ENCODE data around the gene NUBP2. TPM values are rescaled to one million over a fixed set of nuclear protein-coding genes. Genes with fewer than 3 reads are reported as not detected.

NUBP2 gene
- total and polyA plus RNA-seq, 8 donors: 14.7 to 171 (median 67.7) TPM

DNA sequence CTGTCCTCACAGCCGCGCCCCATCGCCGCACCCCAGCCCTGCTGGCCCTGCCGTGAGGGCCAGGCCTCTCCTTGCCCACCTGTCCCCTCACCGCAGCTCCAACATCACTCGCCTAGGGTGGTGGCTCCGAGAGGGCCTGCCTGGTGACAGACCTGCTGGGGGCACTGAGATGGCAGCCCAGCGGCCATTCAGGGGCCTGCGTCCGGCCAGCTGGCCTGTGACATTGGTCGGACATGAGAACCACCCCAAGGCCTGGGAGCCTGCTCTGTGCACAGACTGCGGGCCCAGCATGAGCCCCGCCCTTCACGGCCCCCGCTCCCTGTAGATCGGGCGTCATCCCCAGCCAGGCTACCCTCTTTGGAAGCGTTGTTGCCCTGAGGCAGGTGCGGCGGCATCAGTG is 23.2 kb upstream of the NUBP2 start:
- Histone ChIP-seq H3K27me3 (no peaks in the 10 kb centered on the region), H3K4me3 (no peak overlapping the region), H3K27ac (no peak overlapping the region), H3K4me1 (peaks cover 0 to 20% (median 6%) of the 10 kb centered on the region in 4 donors), H3K9me3 (no peaks in the 10 kb centered on the region), H3K36me3 (peaks cover 40 to 100% (median 96%) of the 10 kb centered on the region in 4 donors)
- TF ChIP-seq POLR2A (IDR thresholded peaks at IDR 0.05) (no peak), EP300 (IDR thresholded peaks at IDR 0.05) (no peak), POLR2AphosphoS5 (IDR thresholded peaks at IDR 0.05) (no peak)
- TF ChIP-seq, protein P1, sequence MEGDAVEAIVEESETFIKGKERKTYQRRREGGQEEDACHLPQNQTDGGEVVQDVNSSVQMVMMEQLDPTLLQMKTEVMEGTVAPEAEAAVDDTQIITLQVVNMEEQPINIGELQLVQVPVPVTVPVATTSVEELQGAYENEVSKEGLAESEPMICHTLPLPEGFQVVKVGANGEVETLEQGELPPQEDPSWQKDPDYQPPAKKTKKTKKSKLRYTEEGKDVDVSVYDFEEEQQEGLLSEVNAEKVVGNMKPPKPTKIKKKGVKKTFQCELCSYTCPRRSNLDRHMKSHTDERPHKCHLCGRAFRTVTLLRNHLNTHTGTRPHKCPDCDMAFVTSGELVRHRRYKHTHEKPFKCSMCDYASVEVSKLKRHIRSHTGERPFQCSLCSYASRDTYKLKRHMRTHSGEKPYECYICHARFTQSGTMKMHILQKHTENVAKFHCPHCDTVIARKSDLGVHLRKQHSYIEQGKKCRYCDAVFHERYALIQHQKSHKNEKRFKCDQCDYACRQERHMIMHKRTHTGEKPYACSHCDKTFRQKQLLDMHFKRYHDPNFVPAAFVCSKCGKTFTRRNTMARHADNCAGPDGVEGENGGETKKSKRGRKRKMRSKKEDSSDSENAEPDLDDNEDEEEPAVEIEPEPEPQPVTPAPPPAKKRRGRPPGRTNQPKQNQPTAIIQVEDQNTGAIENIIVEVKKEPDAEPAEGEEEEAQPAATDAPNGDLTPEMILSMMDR (IDR thresholded peaks at IDR 0.05): no peak
- intact Hi-C loops (cut with DNase I; ENCODE audit: low total_unique reads): no loop called here
- DNase-seq: no peak
- WGBS, 5 donors: 91 to 94% (median 94%) methylated on average over 16 to 21 of the region's 21 CpGs

DNA sequence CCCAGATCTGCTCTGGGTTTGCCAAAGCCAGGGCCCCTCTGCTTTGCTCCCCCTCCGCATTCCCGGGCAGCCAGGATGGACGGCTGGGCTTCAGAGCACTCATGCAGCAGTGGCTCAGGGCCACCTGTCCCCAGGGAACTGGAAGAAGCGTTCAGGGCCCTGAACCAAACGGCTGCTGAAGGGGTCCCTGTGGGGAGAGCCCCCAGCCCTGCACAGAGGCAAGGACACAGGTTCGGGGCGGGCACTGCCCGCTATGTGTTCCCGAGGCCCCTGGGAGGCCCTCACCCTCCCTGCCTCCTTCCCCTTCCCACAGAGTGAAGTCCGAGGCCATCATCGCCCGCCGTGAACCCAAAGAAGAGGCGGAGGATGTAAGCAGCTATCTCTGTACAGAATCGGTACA is 21.8 kb upstream of the NUBP2 start:
- Histone ChIP-seq H3K9me3 (no peaks in the 10 kb centered on the region), H3K27ac (no peak overlapping the region), H3K27me3 (no peaks in the 10 kb centered on the region), H3K4me1 (peaks cover 0 to 20% (median 6%) of the 10 kb centered on the region in 4 donors), H3K4me3 (no peak overlapping the region), H3K36me3 (peaks cover 54 to 100% (median 97%) of the 10 kb centered on the region in 4 donors)
- DNase-seq: no peak
- intact Hi-C loops (cut with DNase I; ENCODE audit: low total_unique reads): no loop called here
- no peak for TF ChIP-seq POLR2A (IDR thresholded peaks at IDR 0.05)
- no peak for TF ChIP-seq POLR2AphosphoS5 (IDR thresholded peaks at IDR 0.05)
- TF ChIP-seq EP300 (IDR thresholded peaks at IDR 0.05): no peak
- TF ChIP-seq, protein P1 (IDR thresholded peaks at IDR 0.05): no peak
- 88 to 94% (median 91%) methylated on average over 12 to 15 of the region's 15 CpGs for WGBS, 5 donors

DNA sequence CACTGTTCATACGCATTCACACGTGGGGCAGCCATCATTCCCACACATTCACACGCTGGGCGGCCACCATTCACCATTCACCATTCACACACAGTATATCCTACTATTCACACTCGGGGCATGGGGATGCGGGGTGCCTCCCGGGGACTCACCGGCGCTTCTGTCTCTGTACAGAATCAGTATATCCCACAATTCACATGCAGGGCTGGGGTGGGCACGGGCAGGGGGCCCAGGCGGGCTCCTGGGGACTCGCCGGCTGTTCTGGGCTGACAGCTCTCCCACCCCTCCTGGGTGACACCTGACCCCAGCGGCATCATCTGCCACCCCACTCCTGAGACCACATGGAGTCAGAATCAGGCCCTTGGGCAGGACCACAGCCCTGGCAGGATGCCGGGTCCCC is 21.0 kb upstream of the NUBP2 start:
- intact Hi-C loops (cut with DNase I; ENCODE audit: low total_unique reads): no loop called here
- Histone ChIP-seq H3K4me3 (no peak overlapping the region), H3K9me3 (no peaks in the 10 kb centered on the region), H3K27ac (no peak overlapping the region), H3K4me1 (peaks cover 0 to 20% (median 6%) of the 10 kb centered on the region in 4 donors), H3K36me3 (peaks cover 62 to 100% (median 100%) of the 10 kb centered on the region in 4 donors), H3K27me3 (no peaks in the 10 kb centered on the region)
- no peak for TF ChIP-seq POLR2A (IDR thresholded peaks at IDR 0.05)
- TF ChIP-seq, protein P1 (IDR thresholded peaks at IDR 0.05): no peak
- no peak for TF ChIP-seq EP300 (IDR thresholded peaks at IDR 0.05)
- no peak for TF ChIP-seq POLR2AphosphoS5 (IDR thresholded peaks at IDR 0.05)
- 87 to 95% (median 92%) methylated on average over 13 to 15 of the region's 15 CpGs for WGBS, 5 donors
- no peak for DNase-seq

DNA sequence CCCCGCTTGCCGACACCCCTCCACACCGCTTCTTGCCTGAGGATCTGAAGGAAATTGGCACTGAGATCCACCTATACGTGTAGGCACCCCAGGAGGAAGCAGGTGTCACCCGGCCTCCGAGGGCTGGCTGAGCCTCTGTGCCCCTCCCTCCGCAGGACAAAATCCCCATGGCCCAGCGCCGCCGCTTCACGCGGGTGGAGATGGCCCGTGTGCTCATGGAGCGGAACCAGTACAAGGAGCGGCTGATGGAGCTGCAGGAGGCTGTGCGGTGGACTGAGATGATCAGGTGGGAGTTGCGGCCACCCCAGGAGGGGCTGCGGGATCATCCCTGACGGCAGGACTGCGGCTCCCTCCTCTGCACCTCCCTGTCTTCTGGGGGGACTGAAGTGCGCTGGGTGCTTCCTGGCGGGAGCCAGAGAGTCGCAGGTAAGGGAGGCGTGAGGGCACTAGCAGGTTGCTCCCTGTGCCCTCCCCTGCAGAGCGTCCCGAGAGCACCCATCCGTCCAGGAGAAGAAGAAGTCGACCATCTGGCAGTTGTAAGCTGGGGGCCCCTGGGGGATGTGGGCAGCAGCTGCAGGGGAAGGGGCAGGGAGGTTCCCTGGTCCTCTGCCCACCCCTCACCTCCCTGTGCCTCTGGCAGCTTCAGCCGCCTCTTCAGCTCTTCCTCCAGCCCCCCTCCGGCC is 20.4 kb upstream of the NUBP2 start:
- peaks cover 66 to 100% (median 100%) of the 10 kb centered on the region in 4 donors for H3K36me3 ChIP-seq
- H3K27me3 ChIP-seq: no peaks in the 10 kb centered on the region
- H3K9me3 ChIP-seq: no peaks in the 10 kb centered on the region
- WGBS, 5 donors: 88 to 94% (median 89%) methylated on average over 17 to 30 of the region's 30 CpGs
- no peak overlapping the region for H3K4me3 ChIP-seq
- intact Hi-C loops (cut with DNase I; ENCODE audit: low total_unique reads): no loop called here
- DNase-seq: no peak
- TF ChIP-seq POLR2A (IDR thresholded peaks at IDR 0.05) (no peak), EP300 (IDR thresholded peaks at IDR 0.05) (no peak), POLR2AphosphoS5 (IDR thresholded peaks at IDR 0.05) (no peak)
- TF ChIP-seq, protein P1 (IDR thresholded peaks at IDR 0.05): no peak
- H3K4me1 ChIP-seq: peaks cover 0 to 20% (median 6%) of the 10 kb centered on the region in 4 donors
- no peak overlapping the region for H3K27ac ChIP-seq
